OCI-LY1 (cell line): ENCODE results near the gene GHITM.

Experiments used
- H2AFZ ChIP-seq: fragments of 200-600 bp; sonication (generic), shearing (Covaris generic); 2 replicates; pipeline ENCODE4 v1.6.0; 2014; ENCODE audit warnings: antibody characterized with exemption, mild to moderate bottlenecking, low read length
- H3F3A ChIP-seq: fragments of 200-600 bp; sonication (generic), shearing (Covaris generic); 2 replicates; pipeline ENCODE4 v1.6.0; 2014; ENCODE audit warnings: mild to moderate bottlenecking, antibody characterized with exemption, low read length, moderate library complexity; ENCODE audit not compliant: insufficient read depth
- H3K27ac ChIP-seq: fragments of 200-600 bp; sonication (generic); 2 replicates; pipeline ENCODE4 v1.5.1; 2014; ENCODE audit warnings: low read length, mixed run types, mild to moderate bottlenecking, low read depth; ENCODE audit not compliant: poor library complexity, severe bottlenecking
- H3K27me3 ChIP-seq: fragments of 200-600 bp; sonication (generic); 2 replicates; pipeline ENCODE4 v1.6.0; 2014; ENCODE audit warnings: antibody characterized with exemption, mild to moderate bottlenecking, low read length, moderate library complexity; ENCODE audit not compliant: insufficient read depth
- H3K36me3 ChIP-seq: fragments of 200-600 bp; sonication (generic); 2 replicates; pipeline ENCODE4 v1.6.1; 2014; ENCODE audit warnings: mild to moderate bottlenecking, antibody characterized with exemption, low read length, moderate library complexity, mixed read lengths; ENCODE audit not compliant: insufficient read depth
- H3K4me1 ChIP-seq: fragments of 200-600 bp; sonication (generic); 2 replicates; pipeline ENCODE4 v1.5.1; 2014; ENCODE audit warnings: mild to moderate bottlenecking, low read length, moderate library complexity; ENCODE audit not compliant: insufficient read depth, severe bottlenecking
- H3K4me2 ChIP-seq: fragments of 200-600 bp; sonication (generic), shearing (Covaris generic); 2 replicates; pipeline ENCODE4 v1.6.1; 2014; ENCODE audit warnings: low read length
- H3K4me3 ChIP-seq: fragments of 200-600 bp; sonication (generic); 2 replicates; pipeline ENCODE4 v1.5.1; 2014; ENCODE audit warnings: low read length, low read depth, mild to moderate bottlenecking, mixed read lengths; ENCODE audit not compliant: poor library complexity, severe bottlenecking
- H3K79me2 ChIP-seq: fragments of 200-600 bp; shearing (Covaris generic); 2 replicates; pipeline ENCODE4 v1.6.1; 2016; ENCODE audit warnings: mixed run types, low read length, mixed read lengths; ENCODE audit not compliant: insufficient read depth
- H3K9ac ChIP-seq: fragments of 200-600 bp; sonication (generic), shearing (Covaris generic); 2 replicates; pipeline ENCODE4 v1.6.1; 2014; ENCODE audit warnings: mild to moderate bottlenecking, low read length, mixed read lengths
- H3K9me2 ChIP-seq: fragments of 200-600 bp; sonication (generic), shearing (Covaris generic); 2 replicates; pipeline ENCODE4 v1.6.1; 2014; ENCODE audit warnings: low read depth, mild to moderate bottlenecking, low read length, mixed read lengths
- H3K9me3 ChIP-seq: fragments of 200-600 bp; shearing (Covaris generic); 2 replicates; pipeline ENCODE4 v1.6.1; 2014; ENCODE audit warnings: low read length, mixed read lengths
- H4K20me1 ChIP-seq: fragments of 200-600 bp; sonication (generic), shearing (Covaris generic); 2 replicates; pipeline ENCODE4 v1.6.0; 2016; ENCODE audit warnings: mild to moderate bottlenecking, low read length; ENCODE audit not compliant: insufficient read depth
- CTCF ChIP-seq: fragments of 200-600 bp; sonication (generic), shearing (Covaris generic); IDR thresholded peaks from 2 replicates; pipeline ENCODE4 v1.5.1; 2017; ENCODE audit warnings: mild to moderate bottlenecking, antibody characterized with exemption, low read length, moderate library complexity, mixed read lengths
- EZH2 ChIP-seq: fragments of 200-600 bp; sonication (generic), shearing (Covaris generic); IDR thresholded peaks from 2 replicates; pipeline ENCODE4 v1.8.0; 2017; ENCODE audit warnings: borderline replicate concordance, mixed run types, mild to moderate bottlenecking, antibody characterized with exemption, low read length, moderate library complexity, mixed read lengths

The GHITM gene

GRCh38 chr10:84195044-84195830 lies 55.9 kb downstream of the GHITM start:
- no peak overlapping the region; the same call in 1 of the 2 replicates for H3K9ac ChIP-seq
- H3K27ac ChIP-seq: no peak overlapping the region
- TF ChIP-seq EZH2 (no peak), CTCF (no peak)
- 0 out of 2 replicates have a peak, but pooled peaks cover 14% of the 10 kb centered on the region for H3K27me3 ChIP-seq
- H3K9me3 ChIP-seq: no peaks in the 10 kb centered on the region
- H2AFZ ChIP-seq: no peak overlapping the region
- H3K4me3 ChIP-seq: peak overlapping the region; percentile 53
- H3K4me1 ChIP-seq: peaks cover 6% of the 10 kb centered on the region
- no peaks in the 10 kb centered on the region for H3F3A ChIP-seq
- H3K9me2 ChIP-seq: no peaks in the 10 kb centered on the region
- no peaks in the 10 kb centered on the region for H3K36me3 ChIP-seq
- H4K20me1 ChIP-seq: no peaks in the 10 kb centered on the region
- H3K79me2 ChIP-seq: no peaks in the 10 kb centered on the region
- peak overlapping the region; percentile 70; the same call in 1 of the 2 replicates for H3K4me2 ChIP-seq

GRCh38 chr10:84196083-84196482 lies 56.8 kb downstream of the GHITM start:
- Histone ChIP-seq H3K4me2 (no peak overlapping the region), H3K27ac (no peak overlapping the region), H3K79me2 (no peaks in the 10 kb centered on the region), H3K9me2 (no peaks in the 10 kb centered on the region), H2AFZ (no peak overlapping the region), H3K27me3 (0 out of 2 replicates have a peak, but pooled peaks cover 14% of the 10 kb centered on the region), H3K36me3 (no peaks in the 10 kb centered on the region), H3K4me3 (no peak overlapping the region), H3F3A (no peaks in the 10 kb centered on the region), H3K9me3 (no peaks in the 10 kb centered on the region), H3K9ac (no peak overlapping the region), H4K20me1 (no peaks in the 10 kb centered on the region), H3K4me1 (peaks cover 6% of the 10 kb centered on the region)
- TF ChIP-seq CTCF (no peak), EZH2 (no peak)

- Histone ChIP-seq H3K4me3 (no peak overlapping the region), H3K27ac (no peak overlapping the region), H3K36me3 (no peaks in the 10 kb centered on the region), H3K9ac (no peak overlapping the region), H4K20me1 (no peaks in the 10 kb centered on the region), H3K79me2 (no peaks in the 10 kb centered on the region), H3F3A (no peaks in the 10 kb centered on the region), H3K27me3 (0 out of 2 replicates have a peak, but pooled peaks cover 10% of the 10 kb centered on the region), H3K4me2 (no peak overlapping the region), H3K4me1 (peaks cover 6% of the 10 kb centered on the region), H3K9me3 (no peaks in the 10 kb centered on the region), H3K9me2 (no peaks in the 10 kb centered on the region), H2AFZ (no peak overlapping the region)
- TF ChIP-seq EZH2 (no peak), CTCF (no peak)
Observed at GRCh38 chr10:84196941-84197340, 57.6 kb downstream of the GHITM start.
